Fibroblast of lung (primary cell): Measurements from ENCODE around the gene OTOG. TPM values are rescaled to one million over a fixed set of nuclear protein-coding genes. Genes with fewer than 3 reads are reported as not detected.

Source experiments
- DNase-seq, 2 donors: peaks; one replicate each; pipeline versions ENCODE4 v3.0.0 to v3.0.0-alpha.2; 2010; ENCODE audit warnings: low read depth in 2 of 2
- H2AFZ ChIP-seq: 2 replicates; pipeline ENCODE4 v1.5.1; 2012; ENCODE audit warnings: low read length, control low read depth, inconsistent platforms
- H3K27ac ChIP-seq: 2 replicates; pipeline ENCODE4 v1.5.1; 2011; ENCODE audit warnings: low read length, control low read depth; ENCODE audit not compliant: insufficient read depth
- H3K27me3 ChIP-seq: 2 replicates; pipeline ENCODE4 v1.5.1; 2011; ENCODE audit warnings: mild to moderate bottlenecking, low read length; ENCODE audit not compliant: control insufficient read depth, insufficient read depth
- H3K36me3 ChIP-seq: 2 replicates; pipeline ENCODE4 v1.5.1; 2011; ENCODE audit warnings: low read length; ENCODE audit not compliant: control insufficient read depth, insufficient read depth
- H3K4me1 ChIP-seq: 2 replicates; pipeline ENCODE4 v1.5.1; 2011; ENCODE audit warnings: low read length; ENCODE audit not compliant: control insufficient read depth, insufficient read depth; ENCODE audit errors: extremely low read depth
- H3K4me2 ChIP-seq: 2 replicates; pipeline ENCODE4 v1.5.1; 2011; ENCODE audit warnings: low read length, control low read depth; ENCODE audit not compliant: insufficient read depth; ENCODE audit errors: extremely low read depth
- H3K4me3 ChIP-seq, 4 experiments: fragments of 200-600 bp in 1 of 4; sonication (generic) in 1 of 4; replicated peaks in 1 of 4; 2 replicates each; pipeline ENCODE4 v1.5.1; 2011 to 2016; ENCODE audit warnings: low read length in 4 of 4, low read depth in 3 of 4, mild to moderate bottlenecking in 3 of 4, control low read depth in 2 of 4, inconsistent platforms in 1 of 4, mixed read lengths in 1 of 4; ENCODE audit not compliant: insufficient read depth in 1 of 4; ENCODE audit errors: control extremely low read depth in 1 of 4
- H3K79me2 ChIP-seq: 2 replicates; pipeline ENCODE4 v1.5.1; 2012; ENCODE audit warnings: mild to moderate bottlenecking, low read length, inconsistent platforms; ENCODE audit not compliant: control insufficient read depth, insufficient read depth
- H3K9ac ChIP-seq: 2 replicates; pipeline ENCODE4 v1.5.1; 2011; ENCODE audit warnings: mild to moderate bottlenecking, low read length, control low read depth; ENCODE audit not compliant: insufficient read depth
- H3K9me3 ChIP-seq: 2 replicates; pipeline ENCODE4 v1.5.1; 2012; ENCODE audit warnings: low read depth, low read length; ENCODE audit not compliant: control insufficient read depth, insufficient read depth
- H4K20me1 ChIP-seq: 2 replicates; pipeline ENCODE4 v1.5.1; 2011; ENCODE audit warnings: low read length; ENCODE audit not compliant: control insufficient read depth, insufficient read depth; ENCODE audit errors: extremely low read depth
- CTCF ChIP-seq, 2 donors: IDR thresholded peaks in 1 of 2; conservative IDR thresholded peaks in 1 of 2; 1 replicate in 1 of 2; 2 replicates in 1 of 2; pipeline ENCODE4 v1.5.1; 2011 to 2012; ENCODE audit warnings: low read length in 2 of 2, control low read depth in 1 of 2, inconsistent platforms in 1 of 2, low read depth in 1 of 2, mild to moderate bottlenecking in 1 of 2
- EZH2 ChIP-seq: IDR thresholded peaks from 2 replicates; pipeline ENCODE4 v1.5.1; 2012; ENCODE audit warnings: low read length, control low read depth, mild to moderate bottlenecking; ENCODE audit errors: missing control alignments
- polyA plus RNA-seq, 2 donors: library from polyadenylated mRNA; depleted of rRNA in 1 of 2; stranded (reverse) in 1 of 2; unstranded in 1 of 2; fragments of >200 nt; gene quantifications; 2 replicates each; pipeline ENCODE4 v1.2.1, GENCODE V29; 2011 to 2012; ENCODE audit warnings: missing spikeins in 1 of 2
- total RNA-seq: library from RNA; depleted of rRNA; stranded (reverse); fragments of >200 nt; gene quantifications from 2 replicates; pipeline ENCODE4 v1.2.1, GENCODE V29; 2014

OTOG gene
- total and polyA plus RNA-seq, 2 donors (not counting 1 experiment from before 2014, with no cell fraction given) = not detected

- no peaks in the 10 kb centered on the region for H3K4me1 ChIP-seq
- H3K4me2 ChIP-seq = no peak overlapping the region
- H2AFZ ChIP-seq = no peak overlapping the region
- no peak for DNase-seq
- H4K20me1 ChIP-seq = no peaks in the 10 kb centered on the region
- TF ChIP-seq EZH2 (no peak), CTCF (conservative IDR thresholded peaks at IDR 0.05 in 1 of 2, IDR thresholded peaks at IDR 0.05 in 1 of 2; ENCODE audit: low read depth in 1 of 2, low read length in 2 of 2) (no peak)
- H3K27me3 ChIP-seq = no peaks in the 10 kb centered on the region
- H3K79me2 ChIP-seq = no peaks in the 10 kb centered on the region
- no peak overlapping the region for H3K4me3 ChIP-seq
- no peaks in the 10 kb centered on the region for H3K36me3 ChIP-seq
- H3K27ac ChIP-seq = no peak overlapping the region
- H3K9ac ChIP-seq = no peak overlapping the region
- H3K9me3 ChIP-seq = no peaks in the 10 kb centered on the region
These were observed 12.5 kb downstream of the OTOG start for GRCh38 chr11:17559341-17560087.

- H3K9me3 ChIP-seq = no peaks in the 10 kb centered on the region
- H3K4me1 ChIP-seq = no peaks in the 10 kb centered on the region
- no peak overlapping the region for H3K27ac ChIP-seq
- H2AFZ ChIP-seq = no peak overlapping the region
- no peaks in the 10 kb centered on the region for H3K36me3 ChIP-seq
- no peak overlapping the region for H3K9ac ChIP-seq
- H3K79me2 ChIP-seq = no peaks in the 10 kb centered on the region
- H3K4me3 ChIP-seq = no peak overlapping the region
- no peak overlapping the region for H3K4me2 ChIP-seq
- no peaks in the 10 kb centered on the region for H4K20me1 ChIP-seq
- TF ChIP-seq EZH2 = no peak
- TF ChIP-seq CTCF (conservative IDR thresholded peaks at IDR 0.05 in 1 of 2, IDR thresholded peaks at IDR 0.05 in 1 of 2; ENCODE audit: low read depth in 1 of 2, low read length in 2 of 2) = no peak
- H3K27me3 ChIP-seq = no peaks in the 10 kb centered on the region
- no peak for DNase-seq
These were observed 13.4 kb downstream of the OTOG start for GRCh38 chr11:17560281-17561110.

- no peaks in the 10 kb centered on the region for H3K79me2 ChIP-seq
- H3K27ac ChIP-seq = no peak overlapping the region
- no peaks in the 10 kb centered on the region for H3K9me3 ChIP-seq
- no peaks in the 10 kb centered on the region for H3K36me3 ChIP-seq
- no peaks in the 10 kb centered on the region for H3K27me3 ChIP-seq
- no peaks in the 10 kb centered on the region for H3K4me1 ChIP-seq
- H3K4me3 ChIP-seq = no peak overlapping the region
- no peaks in the 10 kb centered on the region for H4K20me1 ChIP-seq
- no peak for DNase-seq
- TF ChIP-seq CTCF (conservative IDR thresholded peaks at IDR 0.05 in 1 of 2, IDR thresholded peaks at IDR 0.05 in 1 of 2; ENCODE audit: low read depth in 1 of 2, low read length in 2 of 2) (no peak), EZH2 (no peak)
- no peak overlapping the region for H3K9ac ChIP-seq
- H3K4me2 ChIP-seq = no peak overlapping the region
- no peak overlapping the region for H2AFZ ChIP-seq
These were observed 14.0 kb downstream of the OTOG start for GRCh38 chr11:17561111-17561415.
